Stimulated activated CD4-positive, alpha-beta T cell treated with anti-CD3 and anti-CD28 coated beads, Interleukin-15, amount 100 ng/mL, for 48 hours (primary cell): Measurements from ENCODE around the gene DVL1.
"Not testable (repeated sequence)": the region's sequence is repeated elsewhere in the genome, so short reads cannot be mapped to it uniquely, and the experiment has no call there.

ENCODE experiments used
- DNase-seq, 2 donors: peaks; one replicate each; pipeline ENCODE4 v3.0.0-alpha.2; 2020; ENCODE audit warnings: low read depth in 2 of 2

The DVL1 gene

DNA sequence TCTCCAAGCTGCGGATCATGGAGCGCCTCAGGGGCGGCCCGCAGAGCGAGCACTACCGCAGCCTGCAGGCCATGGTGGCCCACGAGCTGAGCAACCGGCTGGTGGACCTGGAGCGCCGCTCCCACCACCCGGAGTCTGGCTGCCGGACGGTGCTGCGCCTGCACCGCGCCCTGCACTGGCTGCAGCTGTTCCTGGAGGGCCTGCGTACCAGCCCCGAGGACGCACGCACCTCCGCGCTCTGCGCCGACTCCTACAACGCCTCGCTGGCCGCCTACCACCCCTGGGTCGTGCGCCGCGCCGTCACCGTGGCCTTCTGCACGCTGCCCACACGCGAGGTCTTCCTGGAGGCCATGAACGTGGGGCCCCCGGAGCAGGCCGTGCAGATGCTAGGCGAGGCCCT is 21.9 kb downstream of the DVL1 start:
- no peak for DNase-seq

DNA sequence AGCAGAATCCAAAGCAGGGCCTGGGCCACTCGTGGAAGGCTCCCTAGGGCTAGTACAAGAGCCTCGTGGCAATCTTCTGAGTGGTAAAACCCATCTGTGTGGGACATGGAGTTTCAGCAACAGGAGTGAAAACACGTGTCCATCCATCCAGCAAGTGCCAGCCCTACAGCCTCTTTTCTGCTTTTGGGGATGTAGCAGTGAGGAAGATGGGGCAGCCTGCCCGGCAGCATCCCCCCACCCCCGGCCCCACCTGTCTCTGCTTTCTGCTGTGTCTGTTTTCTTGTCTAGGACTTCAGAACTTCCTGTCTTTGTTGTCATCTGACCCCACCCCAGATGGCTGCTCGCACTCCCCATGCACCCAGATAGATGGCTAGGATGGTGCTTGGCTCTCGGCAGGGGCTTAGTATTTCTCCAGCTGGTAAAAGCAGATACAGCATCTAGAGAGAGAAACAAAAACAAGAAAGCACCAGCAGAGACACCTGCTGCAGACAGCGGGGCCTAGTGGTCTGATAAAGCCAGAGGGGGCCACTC is 23.1 kb downstream of the DVL1 start:
- no peak for DNase-seq

DNA sequence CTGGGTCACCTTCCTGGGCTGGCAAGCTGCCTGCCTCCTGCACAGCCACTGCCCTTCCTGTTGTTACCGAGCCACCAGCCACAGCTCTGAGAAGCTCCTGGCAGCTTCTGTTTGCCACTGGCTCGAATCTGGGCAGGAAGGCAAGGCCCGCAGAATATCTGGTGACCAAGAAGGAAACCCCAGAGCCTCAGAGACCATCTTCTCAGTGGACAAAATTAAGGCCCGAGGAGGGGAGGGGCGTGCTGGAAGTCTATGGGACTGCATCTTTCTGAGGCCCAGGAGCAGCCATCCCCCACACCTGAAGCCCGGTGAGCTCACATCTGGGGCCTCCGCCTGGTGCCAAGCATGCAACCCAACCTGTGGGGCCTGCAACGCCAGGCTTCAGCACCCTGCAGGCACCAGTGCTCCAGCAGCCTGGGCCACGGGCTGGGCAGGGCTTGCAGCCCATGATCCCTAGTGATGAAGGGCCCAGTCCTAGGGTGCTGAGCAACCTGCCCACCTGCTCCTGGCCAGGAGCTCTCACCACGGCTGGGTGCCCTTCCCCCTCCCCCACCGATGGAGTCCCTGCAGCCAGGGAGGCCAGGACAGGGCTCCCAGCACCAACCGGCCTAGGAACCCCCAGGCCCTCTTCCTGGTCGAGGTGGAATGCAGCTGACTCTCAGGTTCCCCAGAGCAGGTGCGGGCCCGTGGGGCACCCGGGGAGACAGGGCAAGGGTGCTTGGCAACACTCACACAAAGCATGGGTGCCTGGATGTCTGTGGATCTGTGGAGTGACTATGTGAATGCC is 23.7 kb downstream of the DVL1 start:
- DNase-seq, result no peak

DNA sequence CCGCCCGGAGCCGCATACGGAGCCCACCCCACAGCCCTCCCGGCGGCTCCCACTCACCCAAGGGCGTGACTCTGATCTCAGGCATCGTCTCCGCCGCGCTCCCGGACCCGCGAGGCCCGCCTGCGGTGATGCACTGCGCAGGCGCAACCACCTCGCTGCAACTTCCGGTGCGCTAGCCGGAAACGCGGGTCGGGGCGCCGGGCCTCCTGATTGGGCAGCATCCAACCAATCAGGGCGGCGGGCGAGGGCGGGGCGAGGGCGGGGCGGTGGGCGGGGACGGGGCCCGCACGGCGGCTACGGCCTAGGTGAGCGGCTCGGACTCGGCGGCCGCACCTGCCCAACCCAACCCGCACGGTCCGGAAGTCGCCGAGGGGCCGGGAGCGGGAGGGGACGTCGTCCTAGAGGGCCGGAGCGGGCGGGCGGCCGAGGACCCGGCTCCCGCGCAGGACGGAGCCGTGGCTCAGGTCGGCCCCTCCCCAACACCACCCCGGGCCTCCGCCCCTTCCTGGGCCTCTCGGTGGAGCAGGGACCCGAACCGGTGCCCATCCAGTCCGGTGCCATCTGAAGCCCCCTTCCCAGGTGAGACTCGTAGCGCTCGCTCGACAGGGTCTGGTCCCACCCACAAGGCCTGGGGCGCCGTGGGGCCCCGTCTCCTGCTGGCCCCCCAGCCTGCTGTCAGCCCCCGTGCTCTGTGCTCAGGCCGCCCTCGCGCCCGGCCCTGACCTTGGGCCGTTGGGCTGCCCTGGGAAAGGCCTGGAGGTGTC is 24.5 kb downstream of the DVL1 start, which contains the start of the genes CPTP and INTS11:
CPTP (plus strand) TSS at position 279 of the 764 bp plus-strand sequence. CDS start 2,109 bp downstream, outside the sequence.
INTS11 (minus strand) TSS at position 137 of the 764 bp plus-strand sequence; CDS start at position 85, 52 bp downstream.
- peak; percentile 94 to 95 for DNase-seq

DNA sequence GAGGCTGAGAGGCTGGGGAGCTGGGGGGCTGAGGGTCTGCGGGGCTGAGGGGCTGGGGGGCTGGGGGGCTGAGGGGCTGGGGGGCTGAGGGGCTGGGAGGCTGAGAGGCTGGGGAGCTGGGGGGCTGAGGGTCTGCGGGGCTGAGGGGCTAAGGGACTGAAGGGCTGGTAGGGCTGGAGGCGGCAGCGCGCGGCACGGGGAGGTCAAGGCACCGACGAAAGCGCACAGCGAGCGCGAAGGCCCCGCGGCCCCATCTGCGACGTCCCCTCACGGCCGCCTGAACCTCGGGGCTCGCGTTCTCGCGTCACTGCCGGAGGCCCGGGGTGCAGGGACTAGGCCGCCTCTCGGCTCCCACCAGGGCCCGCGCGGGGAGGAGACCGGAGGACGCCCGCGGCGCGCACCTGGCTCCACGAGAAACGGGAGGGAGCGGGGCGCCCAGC is 25.1 kb downstream of the DVL1 start:
- no peak for DNase-seq

DNA sequence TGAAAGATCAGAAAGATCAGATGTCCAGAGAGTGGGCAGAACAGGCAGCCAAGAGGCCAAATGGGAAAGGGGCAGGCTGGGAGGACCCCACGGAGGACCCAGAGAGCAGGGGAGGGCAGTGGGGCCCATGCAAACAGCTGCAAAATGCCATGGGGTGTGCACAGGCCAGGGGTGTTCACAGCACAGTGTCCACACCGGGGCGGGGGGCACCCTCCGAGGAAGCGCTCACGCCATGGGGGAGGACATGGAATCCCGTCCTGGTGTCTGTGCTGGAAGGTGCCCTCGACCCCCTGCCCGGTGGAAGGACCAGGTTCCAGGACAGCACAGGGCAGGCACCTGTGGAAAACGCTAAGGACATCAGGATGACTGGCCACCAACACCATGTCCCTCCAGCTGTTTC is 26.3 kb downstream of the DVL1 start:
- no peak for DNase-seq

DNA sequence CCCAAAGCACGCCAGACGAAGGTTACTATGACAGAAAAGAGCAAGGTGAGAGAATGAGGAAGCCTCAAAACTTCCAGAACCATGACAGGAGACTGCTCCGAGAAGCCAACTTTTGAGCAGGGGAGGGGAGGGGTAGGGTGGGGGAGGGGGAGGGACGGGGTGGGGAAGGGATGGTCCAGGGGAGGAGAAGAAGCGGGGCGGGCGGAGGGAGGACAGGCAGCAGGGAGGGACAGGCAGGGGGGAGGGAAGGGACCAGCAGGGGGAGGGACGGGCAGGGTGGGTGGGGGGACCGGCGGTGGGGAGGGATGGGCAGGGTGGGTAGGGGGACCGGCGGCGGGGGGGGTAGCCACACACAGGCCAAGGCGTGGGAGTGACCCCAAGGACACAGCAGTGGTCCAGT is 26.8 kb downstream of the DVL1 start:
- DNase-seq, result no peak

DNA sequence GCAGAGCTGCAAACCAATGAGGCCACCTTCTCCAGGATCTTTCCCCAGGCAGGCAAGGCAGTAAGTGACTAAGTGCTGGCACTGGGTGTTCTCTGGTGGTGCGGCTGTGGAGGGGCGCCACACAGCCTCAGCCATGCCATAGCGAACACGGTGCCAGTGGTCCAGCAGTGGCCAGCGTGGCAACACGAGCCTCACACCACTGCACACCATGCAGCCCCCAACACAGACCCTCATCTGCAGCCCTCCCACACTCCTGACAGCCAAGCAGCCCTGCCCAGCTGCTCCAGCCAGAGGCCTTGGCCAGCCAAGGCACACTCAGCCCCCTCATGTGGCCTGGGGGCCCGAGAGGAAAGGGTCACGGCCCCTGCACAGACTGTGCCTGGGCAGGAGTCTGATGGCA is 27.7 kb downstream of the DVL1 start:
- no peak for DNase-seq

DNA sequence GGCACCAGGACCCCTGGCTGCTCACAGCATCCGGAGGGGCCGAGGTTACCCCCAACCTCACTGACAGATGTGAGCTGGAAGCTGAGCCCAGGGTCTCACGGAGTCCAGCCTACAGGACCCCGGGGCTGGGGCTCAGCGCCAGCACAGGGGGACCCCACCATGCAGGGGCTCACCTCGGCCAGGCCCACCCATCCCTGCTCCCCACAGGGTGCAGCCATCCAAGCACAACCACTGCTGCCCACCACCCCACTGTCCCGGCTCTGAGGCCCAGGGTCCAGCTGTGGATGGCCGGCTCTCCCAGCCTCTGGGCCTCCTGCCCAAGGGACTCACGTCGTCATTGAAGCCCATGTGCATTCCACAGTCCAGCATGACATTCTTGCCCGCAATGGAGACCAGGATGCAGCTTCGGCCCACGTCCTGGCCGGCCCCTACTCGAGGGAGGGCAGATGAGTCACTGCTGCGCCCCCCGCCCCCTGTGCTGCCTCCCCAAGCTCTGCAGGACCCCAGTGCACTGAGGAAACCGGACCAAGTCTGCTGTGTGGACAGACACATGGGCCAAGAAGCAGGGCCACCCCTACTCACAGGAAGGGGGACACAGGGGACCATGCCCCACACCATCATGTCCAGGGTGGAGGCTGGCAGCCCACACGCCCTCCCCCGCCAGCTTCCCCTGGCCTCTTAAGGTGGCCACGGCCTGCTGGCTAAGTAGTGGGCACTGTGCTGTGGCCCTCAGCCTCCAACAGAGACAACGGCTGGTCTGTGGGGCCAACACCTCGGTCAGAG is 28.4 kb downstream of the DVL1 start:
- DNase-seq, result no peak

DNA sequence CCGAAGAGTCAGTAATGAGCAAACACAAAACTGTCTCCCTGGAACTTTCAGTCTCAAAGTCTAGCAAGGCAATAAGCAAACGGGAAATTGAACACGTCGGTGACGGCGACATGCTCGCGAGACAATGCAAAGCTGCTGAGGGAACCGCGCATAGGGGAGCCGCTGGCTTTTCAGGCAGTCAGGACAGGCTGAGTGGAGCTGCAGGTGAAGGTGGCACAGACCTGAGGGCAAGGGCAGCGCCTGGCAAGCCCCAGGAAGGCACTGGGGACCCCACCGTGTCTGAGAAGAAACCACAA is 29.6 kb downstream of the DVL1 start:
- DNase-seq, result no peak

DNA sequence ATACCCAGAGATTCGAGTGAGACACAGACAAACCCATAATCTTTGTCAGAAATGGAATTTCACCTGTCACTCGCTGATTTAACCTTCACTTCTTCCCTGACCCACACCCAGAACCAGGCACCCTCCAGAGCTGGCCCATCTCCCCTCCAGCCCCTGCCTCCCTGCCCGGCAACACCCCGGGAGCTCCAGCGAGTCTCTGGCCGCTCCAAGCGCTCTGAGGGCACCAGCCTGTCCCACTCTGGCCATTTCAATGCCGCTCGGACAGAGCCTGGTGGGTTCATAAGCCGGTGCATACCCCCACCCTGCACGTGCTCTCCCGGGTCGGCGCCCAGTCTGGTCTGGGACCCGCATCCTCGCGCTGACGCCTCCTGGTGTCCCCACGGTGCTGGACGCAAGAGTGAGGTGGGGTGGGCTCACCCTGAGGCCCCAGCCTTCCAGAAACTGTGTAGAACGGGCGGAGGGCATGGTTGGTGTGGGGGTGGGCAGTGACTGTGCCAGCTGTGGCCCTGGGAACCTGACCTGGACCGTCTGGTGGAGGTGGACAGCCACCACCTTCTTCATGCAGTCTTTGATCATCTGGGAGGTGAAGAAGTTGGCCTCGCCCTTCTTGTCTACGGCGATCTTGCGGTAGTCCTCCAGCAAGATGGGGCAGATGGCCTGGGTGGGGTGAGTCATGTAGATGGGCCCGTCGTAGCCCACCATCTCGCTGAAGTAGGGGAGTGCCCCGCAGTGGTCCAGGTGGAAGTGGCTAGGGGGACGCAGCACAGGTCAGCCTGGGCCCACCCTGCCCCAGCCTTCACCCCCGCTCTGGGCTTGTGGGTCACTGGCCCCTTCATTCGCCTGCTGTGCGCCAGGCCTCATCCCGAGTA is 30.2 kb downstream of the DVL1 start:
- no peak for DNase-seq

DNA sequence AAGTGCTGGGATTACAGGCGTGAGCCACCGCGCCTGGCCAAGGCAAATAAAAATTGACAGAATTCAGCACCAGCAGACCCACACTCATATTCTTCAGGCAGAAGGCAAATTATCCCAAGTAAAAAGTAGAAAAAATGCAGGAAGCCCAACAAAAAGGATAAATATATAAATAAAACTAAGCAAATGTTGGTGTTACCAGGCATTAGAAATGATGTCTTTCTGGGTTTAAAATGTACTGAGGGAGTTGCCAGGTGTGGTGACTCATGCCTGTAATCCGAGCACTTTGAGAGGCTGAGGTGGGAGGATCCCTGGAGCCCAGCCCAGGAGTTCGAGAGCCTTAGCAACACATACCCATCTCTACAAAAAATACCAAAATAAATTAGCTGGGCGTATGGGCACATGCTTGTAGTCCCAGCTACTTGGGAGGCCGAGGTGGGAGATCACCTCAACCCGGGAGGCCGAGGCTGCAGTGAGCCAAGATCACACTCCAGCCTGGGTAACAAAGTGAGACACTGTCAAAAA is 31.0 kb downstream of the DVL1 start:
- DNase-seq, result no peak

DNA sequence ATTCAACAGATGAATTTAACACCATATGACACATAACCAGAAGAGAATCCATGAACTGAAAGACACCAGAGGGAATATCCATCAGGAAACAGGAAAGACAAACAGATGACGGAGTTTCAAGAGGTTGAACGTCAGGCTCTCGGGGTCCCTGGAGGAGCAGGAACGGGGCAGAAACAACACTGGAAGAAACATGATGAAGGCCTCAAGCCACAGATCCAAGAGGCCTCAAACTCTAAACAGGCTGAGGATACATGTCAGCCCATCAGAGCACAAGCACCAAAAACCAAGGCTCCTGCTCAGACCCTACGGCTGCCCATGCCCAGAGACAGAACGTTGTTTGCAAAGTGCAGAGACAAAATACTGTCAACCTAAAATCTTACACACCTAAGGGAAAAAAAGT is 31.8 kb downstream of the DVL1 start:
- DNase-seq, result no peak

DNA sequence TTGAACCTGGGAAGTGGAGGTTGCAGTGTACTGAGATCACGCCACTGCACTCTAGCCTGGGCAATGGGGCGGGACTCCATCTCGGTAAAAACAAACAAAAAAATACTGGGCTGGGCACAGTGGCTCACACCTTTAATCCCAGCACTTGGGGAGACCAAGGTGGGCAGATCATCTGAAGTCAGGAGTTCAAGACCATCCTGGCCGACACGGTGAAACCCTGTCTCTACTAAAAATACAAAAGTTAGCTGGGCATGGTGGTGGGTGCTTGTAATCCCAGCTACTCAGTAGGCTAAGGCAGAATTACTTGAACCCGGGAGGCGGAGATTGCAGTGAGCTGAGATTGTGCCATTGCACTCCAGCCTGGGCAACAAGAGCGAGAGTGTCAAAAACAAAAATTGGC is 33.0 kb downstream of the DVL1 start:
- DNase-seq, result not testable (repeated sequence)

DNA sequence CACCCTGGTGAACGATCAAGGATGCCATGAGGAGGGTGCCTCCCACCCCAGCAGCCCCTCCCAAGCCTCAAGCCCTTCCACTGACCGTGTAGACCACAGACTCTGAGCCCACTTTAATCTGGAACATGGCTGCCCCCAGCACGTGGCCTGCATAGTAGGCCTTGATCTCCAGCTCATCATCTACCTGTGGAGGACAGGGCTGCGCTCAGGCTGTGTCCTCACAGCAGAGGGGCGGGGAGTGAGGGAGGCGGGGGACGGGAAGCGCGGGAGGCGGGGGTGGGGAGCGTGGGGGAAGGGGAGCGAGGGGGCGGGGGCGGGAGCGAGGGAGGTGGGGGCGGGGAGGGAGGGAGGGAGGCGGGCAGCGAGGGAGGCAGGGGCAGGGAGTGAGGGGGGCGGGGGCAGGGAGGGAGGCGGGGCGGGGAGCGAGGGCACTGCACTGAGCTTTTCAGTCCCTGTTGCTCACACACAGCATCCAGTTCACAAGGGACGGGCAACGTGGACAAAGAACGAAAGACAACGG is 33.7 kb downstream of the DVL1 start:
- DNase-seq, result no peak

DNA sequence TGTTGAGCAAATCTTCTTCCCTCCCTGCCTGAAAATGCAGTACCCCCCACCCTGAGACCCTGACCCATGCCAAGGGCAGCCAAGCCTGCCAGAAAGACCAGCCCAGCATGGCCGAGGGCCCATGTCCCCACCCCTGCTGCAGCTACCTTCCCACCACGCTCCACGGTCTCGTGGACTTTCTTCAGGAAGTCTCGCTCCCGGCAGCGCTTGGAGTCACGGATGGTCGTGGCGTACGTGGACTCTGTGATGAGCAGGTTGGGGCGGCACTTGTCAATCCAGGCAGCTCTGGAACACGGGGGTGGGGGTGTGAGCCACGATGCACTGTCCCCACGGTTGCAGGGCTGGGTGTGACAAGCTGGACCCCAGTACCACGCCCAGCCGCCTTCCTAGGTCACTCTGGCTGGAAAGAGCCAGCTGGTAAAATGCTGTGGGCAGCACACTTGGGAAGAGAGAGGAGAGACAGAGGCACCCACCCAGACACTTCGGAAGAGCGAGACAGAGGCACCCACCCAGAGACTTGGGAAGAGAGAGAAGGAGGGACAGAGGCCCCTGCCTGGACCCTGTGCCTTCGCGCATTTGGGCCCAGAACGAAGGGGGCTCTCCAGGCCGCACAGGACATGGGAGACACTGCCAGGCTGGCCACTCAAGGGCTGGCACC is 34.4 kb downstream of the DVL1 start:
- DNase-seq, result no peak

DNA sequence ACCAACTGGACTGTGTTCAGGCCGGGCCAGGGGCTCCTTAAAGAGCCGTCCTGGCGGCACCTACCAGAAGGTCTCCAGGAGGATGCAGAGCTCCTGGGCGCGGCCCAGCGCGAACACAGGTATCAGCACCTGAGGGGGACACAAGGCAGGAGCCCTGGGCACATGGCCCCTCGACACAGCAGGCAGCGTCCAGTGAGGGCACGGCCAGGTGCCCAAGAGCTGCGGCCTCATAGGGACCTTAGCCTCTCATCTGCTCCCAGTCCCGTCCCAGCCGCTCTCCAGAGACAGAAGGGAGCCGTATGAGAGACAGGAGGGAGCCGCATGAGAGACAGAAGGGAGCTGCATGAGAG is 35.0 kb downstream of the DVL1 start:
- DNase-seq, result no peak

DNA sequence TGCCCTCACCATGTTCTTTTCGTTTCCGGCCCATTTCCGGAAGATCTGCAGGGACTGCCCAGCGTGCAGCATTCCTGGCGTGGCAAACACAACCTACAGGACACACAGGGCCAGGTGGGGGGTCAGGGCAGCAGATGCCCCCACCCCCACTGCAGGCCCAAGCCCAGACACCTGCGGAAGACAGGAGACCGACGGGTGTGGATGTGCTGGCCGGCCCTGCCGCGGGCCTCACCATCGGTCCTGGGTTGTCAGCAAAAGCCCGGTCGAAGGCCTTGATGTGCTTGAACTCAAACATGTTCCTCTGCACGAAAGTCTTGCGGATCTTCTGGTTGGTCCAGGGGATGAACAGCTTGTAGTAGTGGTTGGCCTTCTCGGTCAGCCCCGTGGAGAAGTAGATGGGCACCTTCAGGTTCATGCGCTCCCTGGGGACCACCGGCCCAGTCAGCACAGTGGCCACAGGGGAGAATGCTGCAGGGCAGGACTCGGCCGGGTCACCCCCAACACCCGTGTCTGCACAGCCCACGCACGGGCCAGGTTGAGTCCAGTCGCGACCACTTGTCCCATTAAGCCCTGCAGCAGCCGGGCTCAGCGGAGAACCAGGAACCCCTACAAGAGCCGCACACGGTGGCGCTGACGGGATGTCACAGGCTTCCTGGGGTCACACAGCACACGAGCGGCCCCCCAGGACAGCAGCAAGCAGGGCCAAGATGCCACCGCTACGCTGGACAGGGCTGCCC is 35.5 kb downstream of the DVL1 start:
- no peak for DNase-seq

DNA sequence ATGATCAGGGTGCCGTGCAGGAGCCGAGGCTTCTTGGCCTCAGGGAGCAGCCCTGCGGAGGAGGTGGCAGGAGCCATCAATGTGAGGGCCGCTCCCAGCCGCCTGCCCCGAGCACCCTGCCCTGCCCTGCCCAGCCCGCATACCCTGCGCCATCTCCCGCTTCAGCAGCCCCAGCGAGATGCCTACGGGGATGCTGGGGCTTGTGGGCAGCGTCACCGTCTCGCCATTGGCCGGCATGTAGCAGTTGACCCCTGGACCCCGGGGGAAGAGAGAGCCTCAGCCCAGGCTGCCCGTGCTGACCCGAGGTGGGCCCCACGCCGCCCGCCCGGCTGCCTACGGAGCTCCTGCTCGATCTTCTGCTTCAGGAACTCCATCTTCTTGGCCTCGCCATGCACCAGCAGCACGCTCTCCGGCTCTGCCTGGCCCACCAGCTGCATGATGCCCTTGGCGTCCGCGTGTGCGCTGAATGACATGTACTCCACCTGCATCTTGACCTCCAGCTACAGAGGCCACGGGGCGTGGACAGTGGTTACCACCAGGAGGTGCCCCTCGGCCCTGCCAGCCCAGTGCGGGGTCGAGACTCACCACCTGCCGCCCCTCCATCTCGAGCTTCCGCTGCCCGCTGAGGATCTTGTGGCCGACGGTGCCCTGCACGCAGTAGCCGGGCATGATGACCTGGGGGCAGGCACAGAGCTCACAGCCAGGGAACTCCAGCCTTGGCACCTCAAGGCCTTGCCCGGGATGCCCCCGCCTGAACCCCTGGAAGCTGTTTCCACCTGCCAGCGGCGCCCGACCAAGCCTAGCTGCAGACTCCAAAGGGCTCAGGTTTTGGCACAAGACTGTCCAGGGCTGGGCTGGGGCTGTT is 36.5 kb downstream of the DVL1 start:
- DNase-seq, result no peak
